ENCODE results near the gene NRF1.

DNA sequence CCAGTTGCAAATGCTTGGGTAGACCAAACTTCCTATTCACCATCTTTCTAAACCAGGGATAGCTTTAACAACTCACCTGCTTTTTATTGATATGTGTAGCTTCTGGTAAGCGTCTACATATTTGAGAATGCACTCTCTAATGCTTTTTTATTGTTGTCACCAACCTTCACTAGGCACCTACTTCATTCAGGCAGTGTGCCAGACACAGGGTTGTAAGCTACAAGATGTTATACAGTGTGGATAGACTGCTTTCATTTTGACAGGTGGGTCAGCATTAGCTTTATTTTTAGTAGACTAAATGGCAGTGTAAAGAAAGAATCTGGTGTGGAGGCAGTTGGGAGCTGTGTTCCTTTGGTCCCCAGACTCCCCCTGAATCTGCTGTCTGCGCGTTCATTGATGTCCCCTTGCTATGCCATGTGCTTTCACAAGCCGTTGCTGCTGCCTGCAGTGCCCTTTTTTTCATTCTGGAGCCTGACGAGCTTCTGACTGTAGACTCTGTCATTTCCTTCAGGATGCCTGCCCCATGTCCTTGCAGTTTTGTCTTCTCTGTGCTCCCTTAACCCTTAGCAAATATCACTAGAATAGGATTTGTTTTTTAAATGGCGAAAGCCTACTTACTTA, 32.1 kb downstream of the NRF1 start:
- TF ChIP-seq, protein P1, sequence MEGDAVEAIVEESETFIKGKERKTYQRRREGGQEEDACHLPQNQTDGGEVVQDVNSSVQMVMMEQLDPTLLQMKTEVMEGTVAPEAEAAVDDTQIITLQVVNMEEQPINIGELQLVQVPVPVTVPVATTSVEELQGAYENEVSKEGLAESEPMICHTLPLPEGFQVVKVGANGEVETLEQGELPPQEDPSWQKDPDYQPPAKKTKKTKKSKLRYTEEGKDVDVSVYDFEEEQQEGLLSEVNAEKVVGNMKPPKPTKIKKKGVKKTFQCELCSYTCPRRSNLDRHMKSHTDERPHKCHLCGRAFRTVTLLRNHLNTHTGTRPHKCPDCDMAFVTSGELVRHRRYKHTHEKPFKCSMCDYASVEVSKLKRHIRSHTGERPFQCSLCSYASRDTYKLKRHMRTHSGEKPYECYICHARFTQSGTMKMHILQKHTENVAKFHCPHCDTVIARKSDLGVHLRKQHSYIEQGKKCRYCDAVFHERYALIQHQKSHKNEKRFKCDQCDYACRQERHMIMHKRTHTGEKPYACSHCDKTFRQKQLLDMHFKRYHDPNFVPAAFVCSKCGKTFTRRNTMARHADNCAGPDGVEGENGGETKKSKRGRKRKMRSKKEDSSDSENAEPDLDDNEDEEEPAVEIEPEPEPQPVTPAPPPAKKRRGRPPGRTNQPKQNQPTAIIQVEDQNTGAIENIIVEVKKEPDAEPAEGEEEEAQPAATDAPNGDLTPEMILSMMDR (conservative IDR thresholded peaks at IDR 0.05), result no peak
- TF ChIP-seq EZH2 (IDR thresholded peaks at IDR 0.05; ENCODE audit: low read depth), result no peak

All from PC-9 (cell line).